Spleen (tissue), 7 donors: Measurements from ENCODE around the gene LRBA.

Experiments used
- POLR2A ChIP-seq, 3 donors: fragments of 450-650 bp; IDR thresholded peaks; one replicate each; pipeline ENCODE4 v1.5.1; 2017; ENCODE audit warnings: antibody characterized with exemption in 3 of 3, mild to moderate bottlenecking in 1 of 3
- POLR2AphosphoS5 ChIP-seq, 3 donors: sonication (generic); formaldehyde crosslinking; IDR thresholded peaks; one replicate each; pipeline ENCODE4 v1.5.1; 2017; ENCODE audit warnings: antibody characterized with exemption in 3 of 3
- TF ChIP-seq, protein P1 (sequence below), 11 experiments: fragments of 200-600 bp in 7 of 11; fragments of 450-650 bp in 4 of 11; sonication (generic) in 4 of 11; IDR thresholded peaks in 8 of 11; conservative IDR thresholded peaks in 3 of 11; 1 replicate in 7 of 11; 2 replicates in 4 of 11; pipeline versions ENCODE4 v1.4.0 to v1.8.0; 2016 to 2021; ENCODE audit warnings: antibody characterized with exemption in 11 of 11, inconsistent platforms in 4 of 11, mild to moderate bottlenecking in 1 of 11
- donor health status: DM: no; HTN: no; CAD: no; lungs with moderate emphysema.
- donor health status: DM: no; HTN: no; CAD: no.
- donor health status: DM: no; HTN: no; CAD: no.

DNA sequence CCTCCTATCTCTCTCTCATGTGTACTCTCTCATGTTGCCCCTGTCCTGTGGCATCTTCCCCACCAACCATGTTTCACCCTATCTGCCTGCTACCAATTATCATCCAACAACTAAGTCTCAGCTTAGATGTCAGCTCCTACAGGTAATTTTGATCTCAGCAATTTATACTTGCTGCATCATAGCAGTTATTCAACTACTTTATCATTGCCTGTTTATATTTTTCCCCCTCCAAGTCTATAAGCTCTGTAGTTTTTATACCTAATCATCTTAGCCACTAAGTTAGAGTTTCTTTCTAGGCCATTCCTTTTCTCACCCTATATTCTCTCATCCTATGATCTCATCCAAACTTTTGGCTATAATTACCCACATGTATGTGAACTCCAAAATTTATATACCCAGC lies 382.4 kb downstream of the LRBA start:
- TF ChIP-seq, protein P1, sequence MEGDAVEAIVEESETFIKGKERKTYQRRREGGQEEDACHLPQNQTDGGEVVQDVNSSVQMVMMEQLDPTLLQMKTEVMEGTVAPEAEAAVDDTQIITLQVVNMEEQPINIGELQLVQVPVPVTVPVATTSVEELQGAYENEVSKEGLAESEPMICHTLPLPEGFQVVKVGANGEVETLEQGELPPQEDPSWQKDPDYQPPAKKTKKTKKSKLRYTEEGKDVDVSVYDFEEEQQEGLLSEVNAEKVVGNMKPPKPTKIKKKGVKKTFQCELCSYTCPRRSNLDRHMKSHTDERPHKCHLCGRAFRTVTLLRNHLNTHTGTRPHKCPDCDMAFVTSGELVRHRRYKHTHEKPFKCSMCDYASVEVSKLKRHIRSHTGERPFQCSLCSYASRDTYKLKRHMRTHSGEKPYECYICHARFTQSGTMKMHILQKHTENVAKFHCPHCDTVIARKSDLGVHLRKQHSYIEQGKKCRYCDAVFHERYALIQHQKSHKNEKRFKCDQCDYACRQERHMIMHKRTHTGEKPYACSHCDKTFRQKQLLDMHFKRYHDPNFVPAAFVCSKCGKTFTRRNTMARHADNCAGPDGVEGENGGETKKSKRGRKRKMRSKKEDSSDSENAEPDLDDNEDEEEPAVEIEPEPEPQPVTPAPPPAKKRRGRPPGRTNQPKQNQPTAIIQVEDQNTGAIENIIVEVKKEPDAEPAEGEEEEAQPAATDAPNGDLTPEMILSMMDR (IDR thresholded peaks at IDR 0.05 in 8 of 11, conservative IDR thresholded peaks at IDR 0.05 in 3 of 11): no peak
- TF ChIP-seq POLR2AphosphoS5 (IDR thresholded peaks at IDR 0.05): no peak
- TF ChIP-seq POLR2A (IDR thresholded peaks at IDR 0.05): no peak
